ENCODE results near the gene PARD6B. TPM values are rescaled to one million over a fixed set of nuclear protein-coding genes. Genes with fewer than 3 reads are reported as not detected.
A peak's percentile ranks its signal among the peaks of the same experiment; 100 is the strongest.

Gene PARD6B
- total RNA-seq, 1 experiment from 2014 or later, result 153 TPM

DNA sequence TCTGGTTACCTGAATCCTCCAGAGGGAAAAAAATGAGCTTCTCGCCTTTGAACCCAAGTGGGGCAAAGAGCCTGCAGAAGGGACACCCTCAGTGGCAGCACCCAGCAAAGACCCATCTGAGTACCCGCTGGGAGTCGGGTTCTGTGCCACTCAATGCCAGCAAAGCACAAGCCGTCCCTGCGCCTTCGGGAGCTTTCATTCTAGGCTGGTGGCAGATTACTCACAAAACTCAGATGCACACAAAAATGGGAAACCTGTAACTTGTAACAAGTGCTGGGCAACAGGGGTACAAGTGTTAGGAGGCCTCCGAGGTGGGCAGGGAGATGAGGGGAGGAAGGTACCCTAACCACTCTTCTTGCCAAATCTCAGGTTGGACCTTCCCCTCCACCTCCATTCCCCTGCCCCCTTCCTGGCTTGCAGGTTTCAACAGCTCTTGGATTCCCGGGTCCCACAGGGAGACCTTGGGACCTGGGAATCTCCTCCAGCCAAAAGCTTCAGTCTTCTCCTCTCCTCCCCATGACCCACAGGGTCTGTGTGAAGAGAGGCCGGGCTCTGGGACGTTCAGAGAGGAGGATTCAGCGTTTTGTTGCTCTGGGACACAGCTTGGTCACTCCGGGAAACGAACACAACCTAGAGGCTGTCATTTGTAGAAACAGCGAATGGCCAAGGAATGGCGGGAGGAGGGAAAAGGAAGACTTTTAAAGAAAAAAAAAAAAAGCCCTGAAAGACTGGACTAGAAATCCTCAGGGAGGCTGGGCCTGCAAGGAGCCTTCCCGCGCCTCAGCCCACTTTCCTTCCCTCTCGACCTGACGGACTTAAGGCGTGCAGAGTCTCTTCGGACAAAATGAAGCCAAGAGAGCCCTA lies 1.2 kb upstream of the PARD6B start:
- intact Hi-C loops (cut with micrococcal nuclease; ENCODE audit: unreplicated experiment), result no loop called here
- Histone ChIP-seq H3K4me3 (ENCODE audit: low read depth, low read length) (peak overlapping the region; percentile 78), H3K4me1 (peaks cover 64% of the 10 kb centered on the region), H3K9me3 (no peaks in the 10 kb centered on the region), H3K27me3 (replicated peaks; ENCODE audit: control insufficient read depth, insufficient read depth, low read length) (no peaks in the 10 kb centered on the region), H3K36me3 (ENCODE audit: control insufficient read depth, insufficient read depth, low read length) (0 out of 2 replicates have a peak, but pooled peaks cover 1% of the 10 kb centered on the region)
- Mint-ChIP-seq H3K4me1 (ENCODE audit: low read depth, unreplicated experiment) (peaks cover 34% of the 10 kb centered on the region), H3K9me3 (ENCODE audit: unreplicated experiment) (no peaks in the 10 kb centered on the region), H3K27ac (ENCODE audit: unreplicated experiment) (peak overlapping the region; percentile 96), H3K27me3 (ENCODE audit: insufficient read depth, unreplicated experiment) (no peaks in the 10 kb centered on the region), H3K4me3 (ENCODE audit: unreplicated experiment) (peak overlapping the region; percentile 88), H3K36me3 (ENCODE audit: insufficient read depth, unreplicated experiment) (peaks cover 53% of the 10 kb centered on the region)
- ChIA-PET POLR2A (interaction anchor here (0.6 to 5.3 kb wide), 12 partner anchors 9 to 228 kb away, joined by 3 to 36 read pairs (median 6); partner anchors contain the start of genes DPM1 and MOCS3), CTCF (interaction anchor here (0.8 to 6.8 kb wide), 14 partner anchors 9 to 104 kb away, joined by 3 to 53 read pairs (median 8); partner anchors contain the start of gene BCAS4)
- TF ChIP-seq, protein P1, sequence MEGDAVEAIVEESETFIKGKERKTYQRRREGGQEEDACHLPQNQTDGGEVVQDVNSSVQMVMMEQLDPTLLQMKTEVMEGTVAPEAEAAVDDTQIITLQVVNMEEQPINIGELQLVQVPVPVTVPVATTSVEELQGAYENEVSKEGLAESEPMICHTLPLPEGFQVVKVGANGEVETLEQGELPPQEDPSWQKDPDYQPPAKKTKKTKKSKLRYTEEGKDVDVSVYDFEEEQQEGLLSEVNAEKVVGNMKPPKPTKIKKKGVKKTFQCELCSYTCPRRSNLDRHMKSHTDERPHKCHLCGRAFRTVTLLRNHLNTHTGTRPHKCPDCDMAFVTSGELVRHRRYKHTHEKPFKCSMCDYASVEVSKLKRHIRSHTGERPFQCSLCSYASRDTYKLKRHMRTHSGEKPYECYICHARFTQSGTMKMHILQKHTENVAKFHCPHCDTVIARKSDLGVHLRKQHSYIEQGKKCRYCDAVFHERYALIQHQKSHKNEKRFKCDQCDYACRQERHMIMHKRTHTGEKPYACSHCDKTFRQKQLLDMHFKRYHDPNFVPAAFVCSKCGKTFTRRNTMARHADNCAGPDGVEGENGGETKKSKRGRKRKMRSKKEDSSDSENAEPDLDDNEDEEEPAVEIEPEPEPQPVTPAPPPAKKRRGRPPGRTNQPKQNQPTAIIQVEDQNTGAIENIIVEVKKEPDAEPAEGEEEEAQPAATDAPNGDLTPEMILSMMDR (IDR thresholded peaks at IDR 0.05; ENCODE audit: insufficient read depth in 1 of 2, low read depth in 1 of 2, low read length in 1 of 2, severe bottlenecking in 1 of 2, unreplicated experiment in 1 of 2), result no peak
- BruUV-seq (replicated peaks), result TSS peak; percentile 64
- DNase-seq, result peak; percentile 48 to 70

DNA sequence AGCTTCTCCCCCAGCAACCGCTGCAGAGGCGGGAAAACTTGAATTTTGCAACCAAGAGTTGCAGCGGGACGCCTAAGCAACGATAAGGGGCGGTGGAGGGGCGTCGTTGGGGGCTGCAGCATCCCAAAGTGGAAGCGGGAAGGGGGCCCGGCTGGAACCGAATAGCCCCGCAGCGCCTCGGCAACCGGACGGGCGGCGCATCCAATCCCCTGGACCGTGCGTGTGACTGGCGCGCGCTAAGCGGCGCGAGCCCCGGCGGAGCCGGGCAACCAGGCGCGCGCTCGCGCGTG lies 670 bp upstream of the PARD6B start:
- no peaks in the 10 kb centered on the region for H3K27me3 Mint-ChIP-seq (ENCODE audit: insufficient read depth, unreplicated experiment)
- H3K36me3 ChIP-seq (ENCODE audit: control insufficient read depth, insufficient read depth, low read length), result 0 out of 2 replicates have a peak, but pooled peaks cover 1% of the 10 kb centered on the region
- peaks cover 59% of the 10 kb centered on the region for H3K36me3 Mint-ChIP-seq (ENCODE audit: insufficient read depth, unreplicated experiment)
- intact Hi-C loops (cut with micrococcal nuclease; ENCODE audit: unreplicated experiment), result loop anchor here (1.0 kb wide), 6 partner anchors 9 to 67 kb away; no protein-coding TSS in a partner anchor
- TF ChIP-seq, protein P1 (IDR thresholded peaks at IDR 0.05; ENCODE audit: insufficient read depth in 1 of 2, low read depth in 1 of 2, low read length in 1 of 2, severe bottlenecking in 1 of 2, unreplicated experiment in 1 of 2), result no peak
- peak overlapping the region; percentile 78 for H3K4me3 ChIP-seq (ENCODE audit: low read depth, low read length)
- H3K4me3 Mint-ChIP-seq (ENCODE audit: unreplicated experiment), result peak overlapping the region; percentile 88
- H3K27ac Mint-ChIP-seq (ENCODE audit: unreplicated experiment), result peak overlapping the region; percentile 96
- peaks cover 40% of the 10 kb centered on the region for H3K4me1 Mint-ChIP-seq (ENCODE audit: low read depth, unreplicated experiment)
- ChIA-PET POLR2A (interaction anchor here (0.6 to 5.3 kb wide), 11 partner anchors 9 to 228 kb away, joined by 3 to 36 read pairs (median 7); partner anchors contain the start of genes DPM1 and MOCS3), CTCF (interaction anchor here (0.8 to 6.8 kb wide), 12 partner anchors 8 to 105 kb away, joined by 3 to 53 read pairs (median 8); partner anchors contain the start of gene BCAS4)
- no peaks in the 10 kb centered on the region for H3K27me3 ChIP-seq (replicated peaks; ENCODE audit: control insufficient read depth, insufficient read depth, low read length)
- H3K9me3 Mint-ChIP-seq (ENCODE audit: unreplicated experiment), result no peaks in the 10 kb centered on the region
- BruUV-seq (replicated peaks), result no TSS peak
- H3K9me3 ChIP-seq, result no peaks in the 10 kb centered on the region
- peaks cover 64% of the 10 kb centered on the region for H3K4me1 ChIP-seq
- no peak for DNase-seq

DNA sequence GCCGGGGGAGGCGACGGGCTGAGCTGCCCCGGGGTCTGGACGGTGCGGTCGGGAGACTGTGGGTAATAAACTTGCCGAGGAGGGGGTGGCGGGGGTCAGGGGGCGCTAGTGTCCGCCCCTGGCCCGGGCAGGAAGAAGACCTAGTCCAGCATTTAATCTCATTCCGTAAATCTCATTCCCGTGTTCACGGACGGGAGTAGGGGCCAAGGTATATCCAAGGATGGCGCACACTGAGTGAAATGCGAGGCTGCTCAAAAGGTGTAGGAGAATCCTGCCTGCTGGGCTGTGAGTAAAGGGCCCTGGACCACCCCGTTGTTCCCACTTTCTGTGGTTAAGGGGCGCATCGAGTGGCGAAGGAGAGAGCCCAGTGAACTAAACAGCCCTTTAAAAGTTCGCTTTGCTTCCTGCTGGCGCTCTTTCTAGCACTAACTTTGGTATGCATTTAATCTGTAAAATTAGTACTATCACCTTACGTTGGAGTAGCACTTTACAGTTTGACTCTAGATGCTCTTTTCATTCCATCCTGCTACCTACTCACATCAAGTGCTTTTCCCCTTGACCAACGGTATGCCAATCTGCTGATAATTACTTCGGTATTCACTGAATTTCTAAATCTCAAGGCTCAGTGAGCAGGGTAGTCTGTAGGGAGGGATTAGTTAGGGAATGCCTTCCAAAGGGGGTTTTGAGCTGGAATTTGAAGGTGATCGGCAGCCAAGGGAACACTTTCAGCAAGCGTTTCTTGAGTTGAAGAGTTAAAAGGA lies 730 bp downstream of the PARD6B start:
- POLR2A ChIA-PET, result interaction anchor here (0.6 to 5.3 kb wide), 18 partner anchors 8 to 226 kb away, joined by 3 to 36 read pairs (median 6); partner anchors contain the start of genes ADNP, DPM1 and MOCS3
- Mint-ChIP-seq H3K9me3 (ENCODE audit: unreplicated experiment) (no peaks in the 10 kb centered on the region), H3K27me3 (ENCODE audit: insufficient read depth, unreplicated experiment) (no peaks in the 10 kb centered on the region), H3K27ac (ENCODE audit: unreplicated experiment) (peak overlapping the region; percentile 96), H3K36me3 (ENCODE audit: insufficient read depth, unreplicated experiment) (peaks cover 73% of the 10 kb centered on the region), H3K4me3 (ENCODE audit: unreplicated experiment) (peak overlapping the region; percentile 88), H3K4me1 (ENCODE audit: low read depth, unreplicated experiment) (peaks cover 50% of the 10 kb centered on the region)
- TF ChIP-seq, protein P1 (IDR thresholded peaks at IDR 0.05; ENCODE audit: insufficient read depth in 1 of 2, low read depth in 1 of 2, low read length in 1 of 2, severe bottlenecking in 1 of 2, unreplicated experiment in 1 of 2), result no peak
- BruUV-seq (replicated peaks), result TSS peak; percentile 35
- Histone ChIP-seq H3K9me3 (no peaks in the 10 kb centered on the region), H3K4me1 (peaks cover 67% of the 10 kb centered on the region), H3K4me3 (ENCODE audit: low read depth, low read length) (peak overlapping the region; percentile 65), H3K27me3 (replicated peaks; ENCODE audit: control insufficient read depth, insufficient read depth, low read length) (no peaks in the 10 kb centered on the region), H3K36me3 (ENCODE audit: control insufficient read depth, insufficient read depth, low read length) (0 out of 2 replicates have a peak, but pooled peaks cover 4% of the 10 kb centered on the region)
- DNase-seq, result peak; percentile 39 to 62
- intact Hi-C loops (cut with micrococcal nuclease; ENCODE audit: unreplicated experiment), result loop anchor here (1.0 kb wide), 6 partner anchors 7 to 69 kb away; no protein-coding TSS in a partner anchor
- CTCF ChIA-PET, result interaction anchor here (0.6 to 6.8 kb wide), 14 partner anchors 10 to 201 kb away, joined by 3 to 53 read pairs (median 4); no protein-coding TSS in a partner anchor
